ENCODE measurements around the gene RASAL3. TPM values are rescaled to one million over a fixed set of nuclear protein-coding genes. Genes with fewer than 3 reads are reported as not detected.
A peak's percentile ranks its signal among the peaks of the same experiment; 100 is the strongest.
"Not testable (repeated sequence)": the region's sequence is repeated elsewhere in the genome, so short reads cannot be mapped to it uniquely, and the experiment has no call there.

Gene RASAL3
- 1.8 TPM for total RNA-seq

DNA sequence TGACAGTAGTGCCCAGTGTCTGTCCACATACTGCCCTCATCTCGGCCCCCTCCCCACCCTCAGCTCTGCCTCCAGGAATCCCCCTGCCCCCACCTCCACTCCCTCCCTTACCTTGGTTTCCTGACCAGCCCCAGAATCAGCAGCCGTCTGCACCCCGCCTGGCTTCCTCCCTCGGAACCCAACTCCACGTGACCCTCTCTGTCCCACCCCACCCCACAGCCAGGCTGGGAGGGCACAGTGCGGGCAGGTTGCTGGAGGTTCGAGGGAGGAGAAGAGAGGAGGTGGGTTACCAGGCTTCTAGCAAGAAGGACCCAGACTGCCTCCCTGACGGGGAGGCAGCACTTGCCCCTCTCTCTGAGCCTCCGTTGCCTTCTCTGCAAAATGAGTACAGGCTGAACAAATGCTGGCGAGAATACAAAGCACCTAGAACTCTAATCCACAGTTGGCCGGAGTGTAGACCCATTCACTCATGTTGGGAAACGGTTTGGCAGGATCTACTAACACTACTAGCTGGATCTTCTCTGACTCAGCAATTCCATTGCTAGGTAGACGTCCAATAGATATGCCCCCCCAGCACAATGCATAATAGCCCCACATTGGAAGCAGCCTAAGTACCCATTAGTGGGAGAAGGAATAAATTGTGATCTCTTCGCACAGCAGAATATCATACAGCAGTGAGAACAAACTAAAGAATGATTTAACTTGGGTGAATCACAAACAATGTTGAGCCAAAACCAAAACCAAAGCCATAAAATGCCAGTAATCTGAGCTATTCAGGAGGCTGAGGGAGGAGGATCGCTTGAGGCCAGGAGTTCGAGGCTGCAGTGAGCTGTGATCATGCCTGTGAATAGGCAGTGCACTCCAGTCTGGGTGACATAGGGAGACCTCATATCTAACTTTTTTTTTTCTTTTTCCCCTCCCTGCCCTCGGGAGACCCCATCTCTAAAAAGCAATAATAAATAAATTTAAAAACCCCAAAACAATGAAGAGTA lies at the start of gene RASAL3:
Gene RASAL3, minus strand, starts transcription at position 151 of the 992 bp plus-strand sequence. CDS start 186 bp downstream, outside the sequence.
- peak; percentile 66 for ATAC-seq

- ATAC-seq: peak; percentile 90
Observed at GRCh38 chr19:15511671-15512424, 47.5 kb upstream of the RASAL3 start.

GRCh38 chr19:15508035-15508710 lies 43.8 kb upstream of the RASAL3 start, which contains the start of gene CYP4F22:
Gene CYP4F22, plus strand, starts transcription at chr19:15508525. Its CDS starts 16,812 bp downstream, at chr19:15525337.
- ATAC-seq: peak; percentile 6

DNA sequence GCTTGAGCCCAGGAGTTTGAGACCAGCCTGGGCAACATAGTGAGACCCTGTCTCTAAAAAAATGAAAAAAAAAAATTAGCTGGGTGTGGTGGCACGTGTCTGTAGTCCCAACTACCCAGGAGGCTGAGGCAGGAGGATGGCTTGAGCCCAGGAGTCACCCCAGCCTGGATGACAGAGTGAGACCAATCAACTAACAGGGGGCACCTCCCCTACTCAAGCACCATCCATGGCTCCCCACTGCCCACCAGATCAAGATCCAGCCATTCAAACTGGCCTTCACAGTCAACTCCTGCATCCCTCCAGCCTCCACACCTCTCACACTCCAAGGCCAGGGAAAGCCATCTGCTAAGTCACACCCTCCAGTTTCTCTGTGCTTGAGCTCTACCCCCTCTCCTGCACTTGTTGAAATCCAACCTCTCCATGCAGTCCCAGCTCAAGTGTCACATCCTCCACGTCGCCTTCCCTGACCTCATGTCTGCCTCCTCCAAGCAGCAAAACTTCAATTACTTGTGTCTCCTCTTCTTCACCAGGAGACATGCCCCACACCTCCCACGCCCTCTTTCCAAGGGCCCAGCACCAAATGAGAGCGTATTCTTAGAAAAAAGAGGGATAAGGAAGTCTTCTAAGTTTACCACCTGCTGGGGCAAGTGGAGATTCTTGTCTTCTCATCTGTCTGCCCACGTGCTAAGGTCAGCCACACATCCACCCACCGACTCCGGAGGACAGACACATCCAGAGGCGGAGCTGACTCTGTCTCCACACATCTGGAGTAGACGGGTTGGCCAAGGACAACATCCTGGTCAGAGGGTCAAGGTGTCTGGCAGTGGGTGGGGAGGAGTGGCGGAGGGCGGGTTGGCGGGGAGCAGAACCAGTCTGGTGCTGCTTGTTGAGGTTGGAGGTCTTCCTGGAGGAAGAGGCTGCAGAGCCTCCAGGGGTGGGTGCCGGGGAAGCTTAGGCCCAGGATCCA lies 43.0 kb upstream of the RASAL3 start:
- ATAC-seq: no peak

DNA sequence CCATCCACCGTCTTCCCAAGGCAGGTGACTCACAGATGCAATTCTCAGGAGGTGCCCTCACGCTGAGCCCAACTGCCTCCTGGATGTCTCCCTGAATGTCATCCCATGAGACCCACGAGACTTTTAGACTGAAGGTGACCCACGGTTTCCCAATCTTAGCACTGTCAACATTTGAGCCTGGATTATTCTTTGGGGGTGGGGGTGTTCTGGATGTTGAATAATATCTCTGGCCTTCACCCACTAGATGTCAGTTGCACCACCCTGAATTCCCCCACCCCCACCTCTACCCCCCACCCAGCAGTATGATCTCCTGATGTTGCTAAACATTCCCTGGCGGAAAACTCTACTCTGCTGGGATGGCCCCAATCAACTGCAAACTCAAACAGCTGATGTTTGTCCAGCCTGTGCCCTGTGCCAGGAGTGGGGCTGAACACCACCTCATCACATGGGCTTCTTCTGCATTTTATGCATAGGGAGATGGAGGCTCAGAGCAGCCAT lies 41.8 kb upstream of the RASAL3 start:
- ATAC-seq: no peak

DNA sequence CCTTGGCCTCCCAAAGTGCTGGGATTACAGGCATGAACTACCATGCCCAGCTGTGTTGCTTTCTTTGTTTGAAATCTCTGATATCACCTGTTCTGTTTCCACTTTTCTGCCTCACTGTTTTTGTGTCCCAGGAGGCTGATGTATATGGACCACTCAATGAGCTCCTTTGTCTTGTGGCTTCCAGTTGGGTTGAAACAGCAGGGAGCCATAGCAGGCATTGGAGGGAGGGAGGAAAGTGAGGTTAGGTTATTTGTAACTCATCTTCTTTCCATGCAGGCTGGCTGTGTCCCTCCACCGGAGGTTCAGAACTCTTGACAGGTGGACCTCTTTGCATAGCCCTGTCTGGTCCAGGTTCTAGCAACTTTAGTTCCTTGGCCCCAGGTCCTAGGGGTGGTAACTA lies 37.9 kb upstream of the RASAL3 start:
- ATAC-seq: no peak

DNA sequence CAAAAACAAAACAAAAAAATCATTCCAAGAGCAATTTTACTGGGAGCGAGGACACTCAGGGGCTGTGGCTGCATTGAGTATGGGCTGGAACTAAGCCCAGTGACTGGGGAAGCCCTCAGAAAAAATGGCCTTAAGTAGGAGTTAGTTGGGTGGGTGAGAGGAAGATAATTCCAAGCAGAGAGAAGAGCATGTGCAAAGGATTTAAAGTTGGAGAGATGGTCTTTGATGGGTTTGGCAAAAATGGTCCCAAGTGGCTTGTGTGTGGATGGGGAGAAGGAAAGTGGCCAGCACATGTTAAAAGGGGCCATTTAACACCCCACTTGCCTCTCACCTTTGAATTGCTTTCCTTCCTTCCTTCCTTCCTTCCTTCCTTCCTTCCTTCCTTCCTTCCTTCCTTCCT lies 37.3 kb upstream of the RASAL3 start:
- ATAC-seq: no peak

- no peak for ATAC-seq
Observed at GRCh38 chr19:15498910-15499309, 34.6 kb upstream of the RASAL3 start.

- ATAC-seq: no peak
Observed at GRCh38 chr19:15498156-15498858, 34.0 kb upstream of the RASAL3 start.

- ATAC-seq: no peak
Observed at GRCh38 chr19:15495151-15495550, 30.8 kb upstream of the RASAL3 start.

GRCh38 chr19:15488489-15489226 lies 24.3 kb upstream of the RASAL3 start:
- ATAC-seq: no peak

GRCh38 chr19:15487038-15487437 lies 22.7 kb upstream of the RASAL3 start:
- ATAC-seq: no peak

- not testable (repeated sequence) for ATAC-seq
Observed at GRCh38 chr19:15485768-15486167, 21.4 kb upstream of the RASAL3 start.

DNA sequence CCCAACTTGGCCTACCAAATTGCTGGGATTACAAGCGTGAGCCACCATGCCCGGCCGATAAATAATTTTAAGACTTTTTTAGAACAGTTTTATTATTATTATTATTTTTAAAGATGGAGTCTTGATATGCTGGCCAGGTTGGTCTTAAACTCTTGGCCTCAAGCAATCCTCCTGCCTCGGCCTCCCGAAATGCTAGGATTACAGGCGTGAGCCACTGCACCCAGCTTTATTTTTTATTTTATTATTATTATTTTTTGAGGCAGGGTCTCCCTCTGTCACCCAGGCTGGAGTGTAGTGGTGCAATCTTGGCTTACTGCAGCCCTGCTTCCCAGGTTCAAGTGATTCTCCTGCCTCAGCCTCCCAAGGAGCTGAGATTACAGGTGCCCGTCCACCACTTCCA lies 16.7 kb upstream of the RASAL3 start:
- not testable (repeated sequence) for ATAC-seq

DNA sequence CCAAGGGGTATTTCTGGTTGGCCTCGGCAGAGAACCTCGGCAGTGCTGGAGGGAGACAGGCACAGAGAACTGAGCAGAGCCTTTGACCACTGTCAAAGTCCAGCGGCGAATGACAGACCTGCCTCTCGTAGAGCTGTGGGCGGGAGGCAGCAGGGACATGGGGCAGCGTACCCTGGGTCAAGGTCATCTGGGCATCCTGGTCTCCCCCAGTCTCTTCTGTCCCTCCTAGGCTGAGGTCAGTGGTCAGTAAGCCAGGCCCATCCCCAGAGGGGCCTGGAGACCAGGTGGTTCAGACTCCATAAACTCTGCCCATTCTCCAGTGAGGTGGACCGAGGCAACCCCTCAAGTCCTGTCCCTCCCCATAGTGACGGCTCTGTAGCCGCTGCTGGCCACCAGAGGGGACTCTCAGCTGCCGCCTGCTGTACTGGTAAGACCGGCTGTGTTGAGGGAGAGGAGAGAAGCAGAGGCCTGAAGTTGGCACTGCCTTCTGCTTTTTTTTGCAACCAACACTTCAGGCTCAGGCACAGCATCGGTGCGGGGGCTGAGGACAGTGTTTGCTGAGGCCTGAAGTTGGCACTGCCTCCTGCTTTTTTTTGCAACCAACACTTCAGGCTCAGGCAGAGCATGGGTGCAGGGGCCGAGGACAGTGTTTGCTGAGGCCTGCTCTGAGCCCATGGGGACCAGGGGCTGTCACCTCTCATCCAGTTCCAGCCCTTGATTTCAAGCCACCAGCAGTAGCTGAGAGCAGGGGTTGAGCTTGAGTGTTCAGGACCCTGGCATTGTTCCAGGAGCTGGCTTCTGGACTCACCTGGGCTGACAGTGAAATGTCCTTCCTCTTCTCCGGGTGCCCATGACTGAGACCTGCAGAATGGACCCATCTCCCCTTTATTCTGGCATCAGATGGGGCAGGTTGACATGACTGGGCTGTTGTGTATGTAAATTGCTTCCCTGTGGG lies 15.3 kb upstream of the RASAL3 start, which contains the start of gene PGLYRP2:
Gene PGLYRP2, minus strand, starts transcription at position 111 of the 955 bp plus-strand sequence. CDS start 130 bp downstream, outside the sequence.
- peak; percentile 80 for ATAC-seq

GRCh38 chr19:15476325-15476724 lies 12.0 kb upstream of the RASAL3 start:
- ATAC-seq: no peak

GRCh38 chr19:15475611-15476010 lies 11.3 kb upstream of the RASAL3 start:
- ATAC-seq: no peak

DNA sequence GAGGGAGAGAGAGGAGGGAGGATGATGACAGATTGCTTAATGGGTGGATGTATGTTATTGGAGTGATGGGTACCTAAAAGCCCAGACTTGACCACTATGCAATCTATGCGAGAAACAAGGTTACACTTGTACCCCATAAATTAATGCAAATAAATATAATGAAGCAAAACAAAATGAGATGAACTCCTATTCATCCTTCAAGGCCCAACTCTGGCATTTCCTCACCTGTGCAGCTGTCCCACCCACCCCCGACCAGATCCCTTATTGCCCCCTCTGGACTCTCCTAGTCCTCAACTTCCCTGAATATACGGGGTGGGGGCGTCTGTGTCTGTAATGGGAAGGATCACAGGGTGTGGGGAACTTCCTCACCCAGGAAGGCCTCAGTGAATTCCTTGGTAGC lies 10.8 kb upstream of the RASAL3 start:
- no peak for ATAC-seq

Data from esophagus mucosa (tissue), 1 donor.